IMR-90 (cell line): ENCODE measurements around the gene DOK4. TPM values are rescaled to one million over a fixed set of nuclear protein-coding genes. Genes with fewer than 3 reads are reported as not detected.

Experiments
- ATAC-seq: fragments of 200-7000 bp; cut with Tn5 transposase; 2 replicates; pipeline ENCODE4 v1.9.1; 2020; ENCODE audit warnings: low read depth, mild to moderate bottlenecking, moderate library complexity
- BruUV-seq: library from RNA; stranded (reverse); fragments of 400-500 nt; replicated peaks from 2 replicates; lab custom pipeline; 2021; lab: Mats Ljungman, UMichigan
- CTCF ChIA-PET: fragments of 300-600 bp; formaldehyde crosslinking; extraction: SDS; loops from one replicate; lab custom pipeline; 2021; ENCODE audit warnings: antibody characterized with exemption; lab: Yijun Ruan, JAX
- POLR2A ChIA-PET: fragments of 300-600 bp; sonication (Branson Sonifier 250); formaldehyde crosslinking; loops from one replicate; lab custom pipeline; 2022; ENCODE audit warnings: antibody characterized with exemption; ENCODE audit not compliant: unreplicated experiment; lab: Charles Lee
- DNase-seq: peaks from one replicate; pipeline ENCODE4 v3.0.0; 2013
- H2AFZ ChIP-seq: replicated peaks from 2 replicates; pipeline ENCODE3; 2013; ENCODE audit warnings: low read length, mild to moderate bottlenecking; ENCODE audit not compliant: poor library complexity
- H2AK5ac ChIP-seq: 2 replicates; pipeline ENCODE4 v1.6.1; 2013; ENCODE audit warnings: low read depth, low read length, inconsistent platforms
- H2AK9ac ChIP-seq: replicated peaks from 2 replicates; pipeline ENCODE3; 2013; ENCODE audit warnings: mild to moderate bottlenecking, low read depth, low read length, moderate library complexity; ENCODE audit not compliant: poor library complexity
- H2BK120ac ChIP-seq: 2 replicates; pipeline ENCODE4 v1.6.1; 2013; ENCODE audit warnings: low read depth, low read length, inconsistent platforms
- H2BK15ac ChIP-seq: 3 replicates; pipeline ENCODE4 v1.6.1; 2013; ENCODE audit warnings: low read depth, low read length, inconsistent platforms
- H2BK20ac ChIP-seq: 2 replicates; pipeline ENCODE4 v1.6.1; 2013; ENCODE audit warnings: low read depth, mild to moderate bottlenecking, inconsistent platforms, low read length, moderate library complexity
- H2BK5ac ChIP-seq: 2 replicates; pipeline ENCODE4 v1.6.1; 2013; ENCODE audit warnings: mild to moderate bottlenecking, low read depth, low read length, inconsistent platforms; ENCODE audit not compliant: poor library complexity, severe bottlenecking
- H3K14ac ChIP-seq: replicated peaks from 2 replicates; pipeline ENCODE4 v1.6.1; 2013; ENCODE audit warnings: low read depth, low read length, inconsistent platforms
- H3K18ac ChIP-seq: 2 replicates; pipeline ENCODE4 v1.6.1; 2013; ENCODE audit warnings: low read depth, low read length, control low read depth
- H3K23ac ChIP-seq: 2 replicates; pipeline ENCODE4 v1.6.1; 2013; ENCODE audit warnings: low read depth, low read length, inconsistent platforms
- H3K27ac ChIP-seq: 2 replicates; pipeline ENCODE4 v1.5.1; 2013; ENCODE audit warnings: mild to moderate bottlenecking, control low read depth, low read length; ENCODE audit not compliant: insufficient read depth
- H3K27me3 ChIP-seq: 2 replicates; pipeline ENCODE4 v1.6.1; 2013; ENCODE audit warnings: low read length; ENCODE audit not compliant: control insufficient read depth, insufficient read depth
- H3K36me3 ChIP-seq: 2 replicates; pipeline ENCODE4 v1.6.1; 2013; ENCODE audit warnings: low read length, mixed read lengths; ENCODE audit not compliant: control insufficient read depth, insufficient read depth
- H3K4ac ChIP-seq: 2 replicates; pipeline ENCODE4 v1.6.1; 2013; ENCODE audit warnings: low read depth, low read length, inconsistent platforms
- H3K4me1 ChIP-seq: 2 replicates; pipeline ENCODE4 v1.6.1; 2013; ENCODE audit warnings: low read length, mixed read lengths; ENCODE audit not compliant: control insufficient read depth, insufficient read depth
- H3K4me2 ChIP-seq: 2 replicates; pipeline ENCODE4 v1.6.1; 2013; ENCODE audit warnings: low read depth, mild to moderate bottlenecking, control low read depth, low read length, moderate library complexity
- H3K4me3 ChIP-seq: 2 replicates; pipeline ENCODE4 v1.5.1; 2013; ENCODE audit warnings: low read depth, mild to moderate bottlenecking, control low read depth, low read length, moderate library complexity; ENCODE audit not compliant: insufficient read depth
- H3K56ac ChIP-seq: 2 replicates; pipeline ENCODE4 v1.6.1; 2013; ENCODE audit warnings: low read length, inconsistent platforms; ENCODE audit not compliant: insufficient read depth; ENCODE audit errors: extremely low read depth
- H3K79me1 ChIP-seq, 2 experiments: 2 replicates each; pipeline ENCODE4 v1.6.1; 2013; ENCODE audit warnings: low read length in 2 of 2, inconsistent platforms in 1 of 2, low read depth in 1 of 2
- H3K9ac ChIP-seq: 2 replicates; pipeline ENCODE4 v1.6.1; 2013; ENCODE audit warnings: low read depth, low read length, control low read depth
- H3K9me1 ChIP-seq: 2 replicates; pipeline ENCODE4 v1.6.1; 2013; ENCODE audit warnings: low read length, inconsistent platforms; ENCODE audit not compliant: insufficient read depth
- H3K9me3 ChIP-seq: 2 replicates; pipeline ENCODE4 v1.6.1; 2013; ENCODE audit warnings: low read length; ENCODE audit not compliant: control insufficient read depth, insufficient read depth
- H4K20me1 ChIP-seq: 2 replicates; pipeline ENCODE4 v1.6.1; 2013; ENCODE audit warnings: low read length, inconsistent platforms; ENCODE audit not compliant: insufficient read depth
- H4K5ac ChIP-seq: 2 replicates; pipeline ENCODE4 v1.6.1; 2013; ENCODE audit warnings: mild to moderate bottlenecking, low read depth, low read length, control low read depth
- H4K8ac ChIP-seq, 2 experiments: 2 replicates each; pipeline ENCODE4 v1.6.1; 2013; ENCODE audit warnings: low read depth in 2 of 2, low read length in 2 of 2, control low read depth in 1 of 2, inconsistent platforms in 1 of 2
- H4K91ac ChIP-seq: 2 replicates; pipeline ENCODE4 v1.6.1; 2013; ENCODE audit warnings: low read depth, low read length, inconsistent platforms; ENCODE audit not compliant: insufficient read depth
- BHLHE40 ChIP-seq: fragments of 150-350 bp; IDR thresholded peaks from 2 replicates; pipeline ENCODE4 v1.6.1; 2016; ENCODE audit warnings: mild to moderate bottlenecking, low read depth, low read length
- CEBPB ChIP-seq: IDR thresholded peaks from 2 replicates; pipeline ENCODE4 v1.6.1; 2012; ENCODE audit warnings: low read depth, low read length, improper control_type of control experiment
- ELK1 ChIP-seq: fragments of 150-350 bp; IDR thresholded peaks from 2 replicates; pipeline ENCODE4 v1.6.1; 2016; ENCODE audit warnings: low read depth, mild to moderate bottlenecking, low read length, moderate library complexity, borderline replicate concordance
- FOS ChIP-seq: fragments of 150-350 bp; IDR thresholded peaks from 2 replicates; pipeline ENCODE4 v1.6.1; 2016; ENCODE audit warnings: low read depth, low read length
- MAFK ChIP-seq: IDR thresholded peaks from 2 replicates; pipeline ENCODE4 v1.6.1; 2012; ENCODE audit warnings: low read depth, low read length, improper control_type of control experiment
- MAZ ChIP-seq: IDR thresholded peaks from 2 replicates; pipeline ENCODE4 v1.6.1; 2012; ENCODE audit warnings: low read depth, mild to moderate bottlenecking, low read length, improper control_type of control experiment, moderate library complexity, borderline replicate concordance
- MXI1 ChIP-seq: IDR thresholded peaks from 2 replicates; pipeline ENCODE4 v1.6.1; 2012; ENCODE audit warnings: low read depth, mild to moderate bottlenecking, low read length, moderate library complexity, borderline replicate concordance
- POLR2A ChIP-seq: IDR thresholded peaks from 2 replicates; pipeline ENCODE4 v1.6.1; 2012; ENCODE audit warnings: mild to moderate bottlenecking, low read depth, low read length
- RAD21 ChIP-seq: IDR thresholded peaks from 2 replicates; pipeline ENCODE4 v1.6.1; 2012; ENCODE audit warnings: low read length, improper control_type of control experiment
- RCOR1 ChIP-seq: IDR thresholded peaks from 2 replicates; pipeline ENCODE4 v1.6.1; 2012; ENCODE audit warnings: mild to moderate bottlenecking, low read length, improper control_type of control experiment; ENCODE audit not compliant: insufficient replicate concordance
- RFX5 ChIP-seq: IDR thresholded peaks from 2 replicates; pipeline ENCODE4 v1.8.0; 2012; ENCODE audit warnings: low read depth, mild to moderate bottlenecking, low read length, moderate library complexity
- SMC3 ChIP-seq: fragments of 150-350 bp; IDR thresholded peaks from 2 replicates; pipeline ENCODE4 v1.6.1; 2016; ENCODE audit warnings: low read depth, mild to moderate bottlenecking, antibody characterized with exemption, low read length, moderate library complexity
- USF2 ChIP-seq: fragments of 150-350 bp; IDR thresholded peaks from 2 replicates; pipeline ENCODE4 v1.6.1; 2017; ENCODE audit warnings: mild to moderate bottlenecking, antibody characterized with exemption, low read length, low read depth
- WGBS, 2 experiments: methylation state at CpG; one replicate each; pipeline versions ENCODE4 v1.1.5 to v1.1.7; 2013; ENCODE audit warnings: missing lambda C conversion rate in 2 of 2; ENCODE audit not compliant: insufficient read length in 1 of 2; ENCODE audit errors: extremely low coverage in 2 of 2; 5-methylcytosine and 5-hydroxymethylcytosine counted together
- dilution Hi-C: fragments of 300-500 bp; cut with HindIII; formaldehyde crosslinking; loops from one replicate; pipeline ENCODE4 v1.14.3; 2018; ENCODE audit warnings: low sequenced_read_pairs; ENCODE audit not compliant: unreplicated experiment
- in situ Hi-C: fragments of 300-500 bp; cut with MboI; formaldehyde crosslinking; loops from 3 replicates; pipeline ENCODE4 v1.14.3; 2019; ENCODE audit warnings: low sequenced_read_pairs, inconsistent platforms, mixed read lengths
- intact Hi-C: fragments of 100-400 bp; cut with micrococcal nuclease; formaldehyde crosslinking; loops from 2 replicates; pipeline ENCODE4 v1.10.0; 2022
- polyA plus RNA-seq, 3 experiments: library from polyadenylated mRNA; depleted of rRNA; stranded (reverse); fragments of >200 nt; gene quantifications; 2 replicates each; pipeline ENCODE4 v1.2.3, GENCODE V29; 2012; ENCODE audit warnings: low replicate concordance in 1 of 3
- total RNA-seq: library from RNA; depleted of rRNA; stranded (reverse); fragments of >200 nt; gene quantifications from 2 replicates; pipeline ENCODE4 v1.2.3, GENCODE V29; 2012
- TF ChIP-seq, protein P1 (sequence below): conservative IDR thresholded peaks from 2 replicates; pipeline ENCODE4 v1.5.1; 2012; ENCODE audit warnings: mild to moderate bottlenecking, low read depth, low read length, improper control_type of control experiment

DOK4 gene
- total and polyA plus RNA-seq, 2 of the 4 experiments (the other 2 are of a cell fraction) = 22.0 to 25.9 TPM

DNA sequence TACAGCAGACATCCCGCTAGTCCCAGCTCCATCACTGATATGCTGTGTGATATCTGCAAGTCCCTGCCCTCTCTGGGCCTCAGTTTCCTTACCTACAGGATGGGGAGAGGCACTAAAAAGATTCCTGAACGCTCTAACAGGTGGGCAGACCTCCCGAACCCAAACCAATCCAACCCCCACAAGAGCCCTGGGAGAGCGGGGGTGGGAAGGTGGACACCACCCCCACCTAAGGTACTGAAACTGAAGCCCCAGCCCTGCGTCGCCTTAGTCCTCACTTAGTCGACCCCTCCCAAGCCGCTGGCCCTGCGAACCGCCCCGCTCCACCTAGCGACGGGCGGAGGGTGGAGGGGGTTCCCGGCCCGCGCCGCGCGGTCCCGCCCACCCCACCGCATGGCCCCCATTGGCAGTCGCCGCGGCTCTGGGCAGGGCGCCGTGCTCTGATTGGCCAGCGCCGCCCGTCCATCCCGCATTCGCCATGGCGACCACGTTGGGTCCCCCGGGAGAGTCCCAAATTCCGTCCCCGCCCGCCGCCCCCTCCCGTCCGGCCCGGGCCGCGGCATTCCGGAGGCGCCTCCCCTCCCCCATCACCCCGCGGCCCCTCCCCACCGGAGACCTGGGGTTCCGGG is 49.5 kb upstream of the DOK4 start:
- peak overlapping the region; percentile 87 for H3K4ac ChIP-seq
- TF ChIP-seq RFX5 (no peak), RAD21 (no peak), SMC3 (no peak), MAZ (peak; percentile 71; the same call in 1 of the 2 replicates), CEBPB (no peak), MXI1 (peak; percentile 20; the same call in 1 of the 2 replicates), ELK1 (no peak), RCOR1 (no peak), BHLHE40 (no peak), FOS (peak; percentile 49; the same call in 1 of the 2 replicates), POLR2A (0 out of 2 replicates have a peak, but pooled peaks have one; percentile 33), USF2 (no peak), MAFK (no peak)
- TF ChIP-seq, protein P1, sequence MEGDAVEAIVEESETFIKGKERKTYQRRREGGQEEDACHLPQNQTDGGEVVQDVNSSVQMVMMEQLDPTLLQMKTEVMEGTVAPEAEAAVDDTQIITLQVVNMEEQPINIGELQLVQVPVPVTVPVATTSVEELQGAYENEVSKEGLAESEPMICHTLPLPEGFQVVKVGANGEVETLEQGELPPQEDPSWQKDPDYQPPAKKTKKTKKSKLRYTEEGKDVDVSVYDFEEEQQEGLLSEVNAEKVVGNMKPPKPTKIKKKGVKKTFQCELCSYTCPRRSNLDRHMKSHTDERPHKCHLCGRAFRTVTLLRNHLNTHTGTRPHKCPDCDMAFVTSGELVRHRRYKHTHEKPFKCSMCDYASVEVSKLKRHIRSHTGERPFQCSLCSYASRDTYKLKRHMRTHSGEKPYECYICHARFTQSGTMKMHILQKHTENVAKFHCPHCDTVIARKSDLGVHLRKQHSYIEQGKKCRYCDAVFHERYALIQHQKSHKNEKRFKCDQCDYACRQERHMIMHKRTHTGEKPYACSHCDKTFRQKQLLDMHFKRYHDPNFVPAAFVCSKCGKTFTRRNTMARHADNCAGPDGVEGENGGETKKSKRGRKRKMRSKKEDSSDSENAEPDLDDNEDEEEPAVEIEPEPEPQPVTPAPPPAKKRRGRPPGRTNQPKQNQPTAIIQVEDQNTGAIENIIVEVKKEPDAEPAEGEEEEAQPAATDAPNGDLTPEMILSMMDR = 0 out of 2 replicates have a peak, but pooled peaks have one; percentile 21
- peak overlapping the region; percentile 49 for H3K23ac ChIP-seq
- ATAC-seq (peak; percentile 96), DNase-seq (peak; percentile 88)
- H3K4me2 ChIP-seq = peak overlapping the region; percentile 99
- H3K18ac ChIP-seq = peak overlapping the region; percentile 86
- BruUV-seq = no TSS peak
- H3K14ac ChIP-seq = peak overlapping the region; percentile 47
- H4K5ac ChIP-seq = peak overlapping the region; percentile 93
- in situ Hi-C loops = no loop called here
- dilution Hi-C loops = no loop called here
- H2BK5ac ChIP-seq = peak overlapping the region; percentile 85
- H4K20me1 ChIP-seq = peaks cover 5% of the 10 kb centered on the region; the same call in 1 of the 2 replicates
- peak overlapping the region; percentile 88 for H3K9ac ChIP-seq
- peaks cover 22% of the 10 kb centered on the region for H3K4me1 ChIP-seq
- H4K8ac ChIP-seq = peak overlapping the region; percentile 97
- ChIA-PET POLR2A (no interaction called here), CTCF (no interaction called here)
- H3K4me3 ChIP-seq = peak overlapping the region; percentile 99
- H2AK5ac ChIP-seq = peak overlapping the region; percentile 91
- H2BK15ac ChIP-seq = peak overlapping the region; percentile 65; the same call in 1 of the 3 replicates
- H3K56ac ChIP-seq = peak overlapping the region; percentile 67
- H3K27ac ChIP-seq = peak overlapping the region; percentile 88
- intact Hi-C loops = no loop called here
- H4K91ac ChIP-seq = peak overlapping the region; percentile 75
- 0% methylated on average over 12 of the region's 50 CpGs; no CpG with 5 or more reads in 1 of the 2 experiments for WGBS, 2 experiments
- H3K9me3 ChIP-seq = no peaks in the 10 kb centered on the region
- H2BK20ac ChIP-seq = no peak overlapping the region; the same call in 1 of the 2 replicates
- H3K27me3 ChIP-seq = peaks cover 16% of the 10 kb centered on the region
- peak overlapping the region; percentile 85 for H2BK120ac ChIP-seq
- H2AK9ac ChIP-seq = peak overlapping the region; percentile 92
- H3K79me1 ChIP-seq = peaks cover 7 to 27% of the 10 kb centered on the region in 2 experiments; a peak in 3 of 4 replicates
- peaks cover 1% of the 10 kb centered on the region; the same call in 1 of the 2 replicates for H3K36me3 ChIP-seq
- peak overlapping the region; percentile 98 for H2AFZ ChIP-seq
- peaks cover 5% of the 10 kb centered on the region; the same call in 1 of the 2 replicates for H3K9me1 ChIP-seq
